LHCN-M2 (cell line): Measurements from ENCODE around the gene PDZD7. TPM values are rescaled to one million over a fixed set of nuclear protein-coding genes. Genes with fewer than 3 reads are reported as not detected.

Experiments used
- DNase-seq: peaks from one replicate; pipeline ENCODE4 v3.0.0-alpha.2; 2012; ENCODE audit warnings: low read depth
- polyA plus RNA-seq: library from polyadenylated mRNA; unstranded; fragments of >200 nt; gene quantifications from one replicate; pipeline ENCODE4 v1.2.1, GENCODE V29; 2012; ENCODE audit warnings: missing spikeins
- total RNA-seq: library from RNA; depleted of rRNA; stranded (reverse); fragments of >200 nt; gene quantifications from 2 replicates; pipeline ENCODE4 v1.2.3, GENCODE V29; 2014; rRNA removed

PDZD7 gene
- total RNA-seq: 1.2 and 1.4 TPM in 2 replicates
- polyA plus RNA-seq: 2.5 TPM

GRCh38 chr10:101031128-101031795 is at the start of gene PDZD7, which contains the start of gene SFXN3:
Gene PDZD7, minus strand, starts transcription at chr10:101031129. Its CDS starts 910 bp downstream, at chr10:101030219.
Gene SFXN3, plus strand, starts transcription at chr10:101031234. Its CDS starts 3,461 bp downstream, at chr10:101034695.
- DNase-seq: peak; percentile 81

- no peak for DNase-seq
Observed at GRCh38 chr10:101079874-101080273, 48.9 kb upstream of the PDZD7 start.

- no peak for DNase-seq
Observed at GRCh38 chr10:101076630-101077029, 45.7 kb upstream of the PDZD7 start.

GRCh38 chr10:101075775-101076174 is 44.8 kb upstream of the PDZD7 start:
- DNase-seq: no peak

- no peak for DNase-seq
Observed at GRCh38 chr10:101073631-101074030, 42.7 kb upstream of the PDZD7 start.

- no peak for DNase-seq
Observed at GRCh38 chr10:101072923-101073322, 42.0 kb upstream of the PDZD7 start.

GRCh38 chr10:101071885-101072433 is 41.0 kb upstream of the PDZD7 start:
- no peak for DNase-seq

GRCh38 chr10:101071267-101071884 is 40.4 kb upstream of the PDZD7 start:
- DNase-seq: no peak

GRCh38 chr10:101070098-101070497 is 39.2 kb upstream of the PDZD7 start:
- DNase-seq: no peak

- DNase-seq: peak; percentile 19
Observed at GRCh38 chr10:101069441-101069840, 38.5 kb upstream of the PDZD7 start.

GRCh38 chr10:101067356-101068083 is 36.6 kb upstream of the PDZD7 start:
- DNase-seq: peak; percentile 79

- no peak for DNase-seq
Observed at GRCh38 chr10:101066896-101067355, 36.0 kb upstream of the PDZD7 start.

- peak; percentile 68 for DNase-seq
Observed at GRCh38 chr10:101066146-101066895, 35.4 kb upstream of the PDZD7 start.

GRCh38 chr10:101065481-101066145 is 34.7 kb upstream of the PDZD7 start:
- no peak for DNase-seq

GRCh38 chr10:101064415-101065030 is 33.6 kb upstream of the PDZD7 start:
- no peak for DNase-seq

GRCh38 chr10:101063548-101064414 is 32.9 kb upstream of the PDZD7 start:
- DNase-seq: no peak

- no peak for DNase-seq
Observed at GRCh38 chr10:101063050-101063525, 32.2 kb upstream of the PDZD7 start.

GRCh38 chr10:101062232-101063049 is 31.5 kb upstream of the PDZD7 start:
- no peak for DNase-seq
